IMR-90 (cell line): ENCODE data around the gene ST3GAL5. TPM values are rescaled to one million over a fixed set of nuclear protein-coding genes. Genes with fewer than 3 reads are reported as not detected.

Source experiments
- ATAC-seq: fragments of 200-7000 bp; cut with Tn5 transposase; 2 replicates; pipeline ENCODE4 v1.9.1; 2020; ENCODE audit warnings: low read depth, mild to moderate bottlenecking, moderate library complexity
- BruUV-seq: library from RNA; stranded (reverse); fragments of 400-500 nt; replicated peaks from 2 replicates; lab custom pipeline; 2021; lab: Mats Ljungman, UMichigan
- CTCF ChIA-PET: fragments of 300-600 bp; formaldehyde crosslinking; extraction: SDS; loops from one replicate; lab custom pipeline; 2021; ENCODE audit warnings: antibody characterized with exemption; lab: Yijun Ruan, JAX
- POLR2A ChIA-PET: fragments of 300-600 bp; sonication (Branson Sonifier 250); formaldehyde crosslinking; loops from one replicate; lab custom pipeline; 2022; ENCODE audit warnings: antibody characterized with exemption; ENCODE audit not compliant: unreplicated experiment; lab: Charles Lee
- DNase-seq: peaks from one replicate; pipeline ENCODE4 v3.0.0; 2013
- H2AFZ ChIP-seq: replicated peaks from 2 replicates; pipeline ENCODE3; 2013; ENCODE audit warnings: low read length, mild to moderate bottlenecking; ENCODE audit not compliant: poor library complexity
- H2AK5ac ChIP-seq: 2 replicates; pipeline ENCODE4 v1.6.1; 2013; ENCODE audit warnings: low read depth, low read length, inconsistent platforms
- H2AK9ac ChIP-seq: replicated peaks from 2 replicates; pipeline ENCODE3; 2013; ENCODE audit warnings: mild to moderate bottlenecking, low read depth, low read length, moderate library complexity; ENCODE audit not compliant: poor library complexity
- H2BK120ac ChIP-seq: 2 replicates; pipeline ENCODE4 v1.6.1; 2013; ENCODE audit warnings: low read depth, low read length, inconsistent platforms
- H2BK15ac ChIP-seq: 3 replicates; pipeline ENCODE4 v1.6.1; 2013; ENCODE audit warnings: low read depth, low read length, inconsistent platforms
- H2BK20ac ChIP-seq: 2 replicates; pipeline ENCODE4 v1.6.1; 2013; ENCODE audit warnings: low read depth, mild to moderate bottlenecking, inconsistent platforms, low read length, moderate library complexity
- H2BK5ac ChIP-seq: 2 replicates; pipeline ENCODE4 v1.6.1; 2013; ENCODE audit warnings: mild to moderate bottlenecking, low read depth, low read length, inconsistent platforms; ENCODE audit not compliant: poor library complexity, severe bottlenecking
- H3K14ac ChIP-seq: replicated peaks from 2 replicates; pipeline ENCODE4 v1.6.1; 2013; ENCODE audit warnings: low read depth, low read length, inconsistent platforms
- H3K18ac ChIP-seq: 2 replicates; pipeline ENCODE4 v1.6.1; 2013; ENCODE audit warnings: low read depth, low read length, control low read depth
- H3K23ac ChIP-seq: 2 replicates; pipeline ENCODE4 v1.6.1; 2013; ENCODE audit warnings: low read depth, low read length, inconsistent platforms
- H3K27ac ChIP-seq: 2 replicates; pipeline ENCODE4 v1.5.1; 2013; ENCODE audit warnings: mild to moderate bottlenecking, control low read depth, low read length; ENCODE audit not compliant: insufficient read depth
- H3K27me3 ChIP-seq: 2 replicates; pipeline ENCODE4 v1.6.1; 2013; ENCODE audit warnings: low read length; ENCODE audit not compliant: control insufficient read depth, insufficient read depth
- H3K36me3 ChIP-seq: 2 replicates; pipeline ENCODE4 v1.6.1; 2013; ENCODE audit warnings: low read length, mixed read lengths; ENCODE audit not compliant: control insufficient read depth, insufficient read depth
- H3K4ac ChIP-seq: 2 replicates; pipeline ENCODE4 v1.6.1; 2013; ENCODE audit warnings: low read depth, low read length, inconsistent platforms
- H3K4me1 ChIP-seq: 2 replicates; pipeline ENCODE4 v1.6.1; 2013; ENCODE audit warnings: low read length, mixed read lengths; ENCODE audit not compliant: control insufficient read depth, insufficient read depth
- H3K4me2 ChIP-seq: 2 replicates; pipeline ENCODE4 v1.6.1; 2013; ENCODE audit warnings: low read depth, mild to moderate bottlenecking, control low read depth, low read length, moderate library complexity
- H3K4me3 ChIP-seq: 2 replicates; pipeline ENCODE4 v1.5.1; 2013; ENCODE audit warnings: low read depth, mild to moderate bottlenecking, control low read depth, low read length, moderate library complexity; ENCODE audit not compliant: insufficient read depth
- H3K56ac ChIP-seq: 2 replicates; pipeline ENCODE4 v1.6.1; 2013; ENCODE audit warnings: low read length, inconsistent platforms; ENCODE audit not compliant: insufficient read depth; ENCODE audit errors: extremely low read depth
- H3K79me1 ChIP-seq, 2 experiments: 2 replicates each; pipeline ENCODE4 v1.6.1; 2013; ENCODE audit warnings: low read length in 2 of 2, inconsistent platforms in 1 of 2, low read depth in 1 of 2
- H3K9ac ChIP-seq: 2 replicates; pipeline ENCODE4 v1.6.1; 2013; ENCODE audit warnings: low read depth, low read length, control low read depth
- H3K9me1 ChIP-seq: 2 replicates; pipeline ENCODE4 v1.6.1; 2013; ENCODE audit warnings: low read length, inconsistent platforms; ENCODE audit not compliant: insufficient read depth
- H3K9me3 ChIP-seq: 2 replicates; pipeline ENCODE4 v1.6.1; 2013; ENCODE audit warnings: low read length; ENCODE audit not compliant: control insufficient read depth, insufficient read depth
- H4K20me1 ChIP-seq: 2 replicates; pipeline ENCODE4 v1.6.1; 2013; ENCODE audit warnings: low read length, inconsistent platforms; ENCODE audit not compliant: insufficient read depth
- H4K5ac ChIP-seq: 2 replicates; pipeline ENCODE4 v1.6.1; 2013; ENCODE audit warnings: mild to moderate bottlenecking, low read depth, low read length, control low read depth
- H4K8ac ChIP-seq, 2 experiments: 2 replicates each; pipeline ENCODE4 v1.6.1; 2013; ENCODE audit warnings: low read depth in 2 of 2, low read length in 2 of 2, control low read depth in 1 of 2, inconsistent platforms in 1 of 2
- H4K91ac ChIP-seq: 2 replicates; pipeline ENCODE4 v1.6.1; 2013; ENCODE audit warnings: low read depth, low read length, inconsistent platforms; ENCODE audit not compliant: insufficient read depth
- BHLHE40 ChIP-seq: fragments of 150-350 bp; IDR thresholded peaks from 2 replicates; pipeline ENCODE4 v1.6.1; 2016; ENCODE audit warnings: mild to moderate bottlenecking, low read depth, low read length
- CHD1 ChIP-seq: IDR thresholded peaks from 2 replicates; pipeline ENCODE4 v1.6.1; 2012; ENCODE audit warnings: low read depth, low read length, improper control_type of control experiment
- CTCF ChIP-seq: conservative IDR thresholded peaks from 2 replicates; pipeline ENCODE4 v1.5.1; 2012; ENCODE audit warnings: mild to moderate bottlenecking, low read depth, low read length, improper control_type of control experiment
- ELK1 ChIP-seq: fragments of 150-350 bp; IDR thresholded peaks from 2 replicates; pipeline ENCODE4 v1.6.1; 2016; ENCODE audit warnings: low read depth, mild to moderate bottlenecking, low read length, moderate library complexity, borderline replicate concordance
- FOS ChIP-seq: fragments of 150-350 bp; IDR thresholded peaks from 2 replicates; pipeline ENCODE4 v1.6.1; 2016; ENCODE audit warnings: low read depth, low read length
- MAFK ChIP-seq: IDR thresholded peaks from 2 replicates; pipeline ENCODE4 v1.6.1; 2012; ENCODE audit warnings: low read depth, low read length, improper control_type of control experiment
- MAZ ChIP-seq: IDR thresholded peaks from 2 replicates; pipeline ENCODE4 v1.6.1; 2012; ENCODE audit warnings: low read depth, mild to moderate bottlenecking, low read length, improper control_type of control experiment, moderate library complexity, borderline replicate concordance
- MXI1 ChIP-seq: IDR thresholded peaks from 2 replicates; pipeline ENCODE4 v1.6.1; 2012; ENCODE audit warnings: low read depth, mild to moderate bottlenecking, low read length, moderate library complexity, borderline replicate concordance
- NFE2L2 ChIP-seq: fragments of 150-350 bp; IDR thresholded peaks from 2 replicates; pipeline ENCODE4 v1.6.1; 2016; ENCODE audit warnings: low read depth, mild to moderate bottlenecking, low read length
- POLR2A ChIP-seq: IDR thresholded peaks from 2 replicates; pipeline ENCODE4 v1.6.1; 2012; ENCODE audit warnings: mild to moderate bottlenecking, low read depth, low read length
- RAD21 ChIP-seq: IDR thresholded peaks from 2 replicates; pipeline ENCODE4 v1.6.1; 2012; ENCODE audit warnings: low read length, improper control_type of control experiment
- RCOR1 ChIP-seq: IDR thresholded peaks from 2 replicates; pipeline ENCODE4 v1.6.1; 2012; ENCODE audit warnings: mild to moderate bottlenecking, low read length, improper control_type of control experiment; ENCODE audit not compliant: insufficient replicate concordance
- RFX5 ChIP-seq: IDR thresholded peaks from 2 replicates; pipeline ENCODE4 v1.8.0; 2012; ENCODE audit warnings: low read depth, mild to moderate bottlenecking, low read length, moderate library complexity
- SMC3 ChIP-seq: fragments of 150-350 bp; IDR thresholded peaks from 2 replicates; pipeline ENCODE4 v1.6.1; 2016; ENCODE audit warnings: low read depth, mild to moderate bottlenecking, antibody characterized with exemption, low read length, moderate library complexity
- USF2 ChIP-seq: fragments of 150-350 bp; IDR thresholded peaks from 2 replicates; pipeline ENCODE4 v1.6.1; 2017; ENCODE audit warnings: mild to moderate bottlenecking, antibody characterized with exemption, low read length, low read depth
- WGBS, 2 experiments: methylation state at CpG; one replicate each; pipeline versions ENCODE4 v1.1.5 to v1.1.7; 2013; ENCODE audit warnings: missing lambda C conversion rate in 2 of 2; ENCODE audit not compliant: insufficient read length in 1 of 2; ENCODE audit errors: extremely low coverage in 2 of 2; 5-methylcytosine and 5-hydroxymethylcytosine counted together
- dilution Hi-C: fragments of 300-500 bp; cut with HindIII; formaldehyde crosslinking; loops from one replicate; pipeline ENCODE4 v1.14.3; 2018; ENCODE audit warnings: low sequenced_read_pairs; ENCODE audit not compliant: unreplicated experiment
- in situ Hi-C: fragments of 300-500 bp; cut with MboI; formaldehyde crosslinking; loops from 3 replicates; pipeline ENCODE4 v1.14.3; 2019; ENCODE audit warnings: low sequenced_read_pairs, inconsistent platforms, mixed read lengths
- intact Hi-C: fragments of 100-400 bp; cut with micrococcal nuclease; formaldehyde crosslinking; loops from 2 replicates; pipeline ENCODE4 v1.10.0; 2022
- polyA plus RNA-seq, 3 experiments: library from polyadenylated mRNA; depleted of rRNA; stranded (reverse); fragments of >200 nt; gene quantifications; 2 replicates each; pipeline ENCODE4 v1.2.3, GENCODE V29; 2012; ENCODE audit warnings: low replicate concordance in 1 of 3
- total RNA-seq: library from RNA; depleted of rRNA; stranded (reverse); fragments of >200 nt; gene quantifications from 2 replicates; pipeline ENCODE4 v1.2.3, GENCODE V29; 2012

ST3GAL5 gene
- total and polyA plus RNA-seq, 2 of the 4 experiments (the other 2 are of a cell fraction) = 16.8 to 21.0 TPM

- no peak overlapping the region for H4K8ac ChIP-seq
- peaks cover 4% of the 10 kb centered on the region; the same call in 1 of the 2 replicates for H4K20me1 ChIP-seq
- H2BK15ac ChIP-seq = no peak overlapping the region
- H3K18ac ChIP-seq = no peak overlapping the region; the same call in 1 of the 2 replicates
- H3K4ac ChIP-seq = no peak overlapping the region
- H3K14ac ChIP-seq = no peak overlapping the region
- DNase-seq (peak; percentile 13), ATAC-seq (no peak; the same call in none of the 2 replicates)
- no peaks in the 10 kb centered on the region for H3K27me3 ChIP-seq
- no peak overlapping the region for H3K9ac ChIP-seq
- H3K27ac ChIP-seq = no peak overlapping the region
- no peaks in the 10 kb centered on the region for H3K36me3 ChIP-seq
- H2AFZ ChIP-seq = no peak overlapping the region
- H3K9me1 ChIP-seq = peaks cover 1% of the 10 kb centered on the region; the same call in 1 of the 2 replicates
- no peak overlapping the region for H3K4me2 ChIP-seq
- no peak overlapping the region for H3K56ac ChIP-seq
- H3K4me3 ChIP-seq = no peak overlapping the region
- dilution Hi-C loops (no loop called here), intact Hi-C loops (loop anchor here (10.0 kb wide), 1 partner anchor 921 kb away; no protein-coding TSS in a partner anchor), in situ Hi-C loops (no loop called here)
- H2BK120ac ChIP-seq = no peak overlapping the region
- no peak overlapping the region for H4K91ac ChIP-seq
- H2AK9ac ChIP-seq = no peak overlapping the region
- peaks cover 5% of the 10 kb centered on the region for H3K4me1 ChIP-seq
- H3K9me3 ChIP-seq = no peaks in the 10 kb centered on the region
- H3K23ac ChIP-seq = no peak overlapping the region
- no peak overlapping the region for H2BK20ac ChIP-seq
- no TSS peak for BruUV-seq
- H3K79me1 ChIP-seq = no peaks in the 10 kb centered on the region
- no peak overlapping the region for H2AK5ac ChIP-seq
- ChIA-PET POLR2A (no interaction called here), CTCF (interaction anchor here (1.6 kb wide), 1 partner anchor 28 kb away, joined by 4 read pairs; the partner anchor contains the start of gene ST3GAL5)
- no peak overlapping the region for H4K5ac ChIP-seq
- TF ChIP-seq NFE2L2 = no peak
- no peak for TF ChIP-seq BHLHE40
- no peak for TF ChIP-seq CHD1
- no peak for TF ChIP-seq MAZ
- no peak for TF ChIP-seq ELK1
- no peak for TF ChIP-seq FOS
- no peak for TF ChIP-seq USF2
- no peak for TF ChIP-seq MXI1
- TF ChIP-seq CTCF = no peak
- no peak for TF ChIP-seq RAD21
- no peak for TF ChIP-seq POLR2A
- TF ChIP-seq RCOR1 = no peak
- no peak for TF ChIP-seq RFX5
- no peak for TF ChIP-seq SMC3
- no peak for TF ChIP-seq MAFK
- WGBS, 2 experiments = no CpG with 5 or more reads among the region's 3 CpGs
- no peak overlapping the region for H2BK5ac ChIP-seq
These were observed 27.0 kb upstream of the ST3GAL5 start for GRCh38 chr2:85915606-85916303.
